WTC11 (cell line): ENCODE data around the gene WDR83. TPM values are rescaled to one million over a fixed set of nuclear protein-coding genes. Genes with fewer than 3 reads are reported as not detected.

Source experiments
- ATAC-seq: fragments of 200-7000 bp; cut with Tn5 transposase; 2 replicates; pipeline ENCODE4 v1.10.0; 2021; ENCODE audit warnings: mild to moderate bottlenecking, moderate library complexity
- CTCF ChIA-PET: fragments of 300-600 bp; sonication (Branson Sonifier 250); formaldehyde crosslinking; loops from one replicate; lab custom pipeline; 2021; ENCODE audit warnings: antibody characterized with exemption; lab: Charles Lee
- POLR2A ChIA-PET: fragments of 350-600 bp; sonication (Branson Sonifier 250); formaldehyde crosslinking; loops from one replicate; lab custom pipeline; 2021; ENCODE audit warnings: antibody characterized with exemption; lab: Charles Lee
- DNase-seq: peaks from one replicate; pipeline ENCODE4 v3.0.0; 2021; ENCODE audit warnings: low spot score
- H3K27ac Mint-ChIP-seq: 2 replicates; pipeline ENCODE4 v1.8.0; 2021; ENCODE audit warnings: mixed read lengths
- H3K27me3 Mint-ChIP-seq: 2 replicates; pipeline ENCODE4 v1.8.0; 2021; ENCODE audit warnings: low read depth, mild to moderate bottlenecking, moderate library complexity, mixed read lengths
- H3K36me3 Mint-ChIP-seq: 2 replicates; pipeline ENCODE4 v1.8.0; 2021; ENCODE audit warnings: mixed read lengths
- H3K4me1 Mint-ChIP-seq: 2 replicates; pipeline ENCODE4 v1.8.0; 2022; ENCODE audit warnings: mixed read lengths
- H3K4me3 Mint-ChIP-seq: 2 replicates; pipeline ENCODE4 v1.8.0; 2021; ENCODE audit warnings: mild to moderate bottlenecking, moderate library complexity, mixed read lengths
- H3K9me3 Mint-ChIP-seq: 2 replicates; pipeline ENCODE4 v1.8.0; 2021; ENCODE audit warnings: mixed read lengths
- CREB1 ChIP-seq: sonication (generic); formaldehyde crosslinking; IDR thresholded peaks from 2 replicates; pipeline ENCODE4 v1.8.0; 2023; ENCODE audit warnings: mild to moderate bottlenecking, missing genetic modification reagents
- E2F4 ChIP-seq: sonication (generic); formaldehyde crosslinking; IDR thresholded peaks from 2 replicates; pipeline ENCODE4 v1.8.1; 2022; ENCODE audit warnings: low read depth, mild to moderate bottlenecking, moderate library complexity, missing genetic modification reagents, borderline replicate concordance
- ELF4 ChIP-seq: sonication (generic); formaldehyde crosslinking; IDR thresholded peaks from 2 replicates; pipeline ENCODE4 v1.8.1; 2022; ENCODE audit warnings: low read depth, mild to moderate bottlenecking, moderate library complexity, missing genetic modification reagents
- ERG ChIP-seq: fragments of 250-450 bp; sonication (Bioruptor Pico); IDR thresholded peaks from 2 replicates; pipeline ENCODE4 v1.8.0; 2021; ENCODE audit warnings: mild to moderate bottlenecking
- JAZF1 ChIP-seq: fragments of 250-450 bp; sonication (Bioruptor Pico); IDR thresholded peaks from 2 replicates; pipeline ENCODE4 v1.9.0; 2021; ENCODE audit warnings: moderate library complexity, mild to moderate bottlenecking, inconsistent platforms
- KAT7 ChIP-seq: sonication (generic); formaldehyde crosslinking; IDR thresholded peaks from 2 replicates; pipeline ENCODE4 v1.8.1; 2023; ENCODE audit warnings: missing genetic modification reagents, mild to moderate bottlenecking, borderline replicate concordance
- NFYB ChIP-seq: sonication (generic); formaldehyde crosslinking; conservative IDR thresholded peaks from 2 replicates; pipeline ENCODE4 v1.8.0; 2022; ENCODE audit warnings: low read depth, missing genetic modification reagents
- NR2C2 ChIP-seq: sonication (generic); formaldehyde crosslinking; IDR thresholded peaks from 2 replicates; pipeline ENCODE4 v1.8.0; 2022; ENCODE audit warnings: mild to moderate bottlenecking, missing genetic modification reagents
- OVOL2 ChIP-seq: fragments of 250-450 bp; sonication (Bioruptor Pico); IDR thresholded peaks from 2 replicates; pipeline ENCODE4 v1.9.0; 2021; ENCODE audit warnings: mild to moderate bottlenecking, borderline replicate concordance
- PRDM15 ChIP-seq: sonication (generic); formaldehyde crosslinking; IDR thresholded peaks from 2 replicates; pipeline ENCODE4 v1.8.0; 2022; ENCODE audit warnings: missing genetic modification reagents
- SP1 ChIP-seq: sonication (generic); formaldehyde crosslinking; conservative IDR thresholded peaks from 2 replicates; pipeline ENCODE4 v1.8.1; 2022; ENCODE audit warnings: missing genetic modification reagents
- TP53 ChIP-seq: sonication (generic); formaldehyde crosslinking; IDR thresholded peaks from 2 replicates; pipeline ENCODE4 v1.8.1; 2023; ENCODE audit warnings: mild to moderate bottlenecking, missing genetic modification reagents
- USF2 ChIP-seq: sonication (generic); formaldehyde crosslinking; IDR thresholded peaks from 2 replicates; pipeline ENCODE4 v1.8.1; 2023; ENCODE audit warnings: mild to moderate bottlenecking, missing genetic modification reagents, moderate library complexity
- ZNF138 ChIP-seq: sonication (generic); formaldehyde crosslinking; conservative IDR thresholded peaks from 2 replicates; pipeline ENCODE4 v1.8.1; 2022; ENCODE audit warnings: mild to moderate bottlenecking, moderate library complexity, missing genetic modification reagents
- total RNA-seq: library from RNA; stranded (reverse); gene quantifications from 3 replicates; pipeline ENCODE4 v1.2.3, GENCODE V29; 2021

The WDR83 gene
- total RNA-seq, 1 experiment from 2014 or later: 21.8 TPM

- TF ChIP-seq E2F4 (CRISPR knock-in tag) (no peak), CREB1 (CRISPR knock-in tag) (no peak)
These were observed 5.6 kb upstream of the WDR83 start (continued) for GRCh38 chr19:12660980-12661379.

GRCh38 chr19:12664406-12665280 is 2.0 kb upstream of the WDR83 start:
- Mint-ChIP-seq H3K9me3 (no peaks in the 10 kb centered on the region), H3K4me3 (peak overlapping the region; percentile 48), H3K36me3 (peaks cover 14% of the 10 kb centered on the region), H3K4me1 (peaks cover 26% of the 10 kb centered on the region), H3K27ac (peak overlapping the region; percentile 65; the same call in 1 of the 2 replicates), H3K27me3 (no peaks in the 10 kb centered on the region)
- ChIA-PET CTCF (interaction anchor here (0.5 to 1.8 kb wide), 12 partner anchors 8 to 1933 kb away, joined by 3 to 13 read pairs (median 4); partner anchors contain the start of genes DHPS, ZNF490 and ZNF791), POLR2A (interaction anchor here (0.6 to 1.3 kb wide), 6 partner anchors 17 to 471 kb away, joined by 4 to 7 read pairs (median 5); partner anchors contain the start of genes ZNF490 and ZNF791)
- peak; percentile 93 for ATAC-seq
- TF ChIP-seq NFYB (no peak), PRDM15 (CRISPR knock-in tag) (no peak), CREB1 (CRISPR knock-in tag) (no peak), OVOL2 (CRISPR knock-in tag) (no peak), JAZF1 (CRISPR knock-in tag) (no peak), NR2C2 (CRISPR knock-in tag) (no peak), SP1 (CRISPR knock-in tag) (no peak), ZNF138 (CRISPR knock-in tag) (no peak), USF2 (CRISPR knock-in tag) (no peak), KAT7 (CRISPR knock-in tag) (no peak)
- DNase-seq: peak; percentile 96

GRCh38 chr19:12665281-12665573 is 1.4 kb upstream of the WDR83 start:
- Mint-ChIP-seq H3K9me3 (no peaks in the 10 kb centered on the region), H3K4me3 (peak overlapping the region; percentile 48), H3K4me1 (peaks cover 26% of the 10 kb centered on the region), H3K36me3 (peaks cover 11% of the 10 kb centered on the region), H3K27me3 (no peaks in the 10 kb centered on the region), H3K27ac (no peak overlapping the region)
- DNase-seq (no peak), ATAC-seq (no peak)
- no peak for TF ChIP-seq ELF4 (CRISPR knock-in tag)
- TF ChIP-seq TP53: no peak
- TF ChIP-seq NFYB: no peak
- TF ChIP-seq ERG (CRISPR knock-in tag): no peak
- no peak for TF ChIP-seq OVOL2 (CRISPR knock-in tag)
- ChIA-PET POLR2A (no interaction called here), CTCF (interaction anchor here (1.2 to 2.9 kb wide), 4 partner anchors 8 to 25 kb away, joined by 7 to 18 read pairs (median 14); partner anchors contain the start of gene DHPS)
